H1 (cell line): ENCODE results near the gene C11orf42. TPM values are rescaled to one million over a fixed set of nuclear protein-coding genes. Genes with fewer than 3 reads are reported as not detected.

ENCODE experiments used
- CTCF ChIA-PET: fragments of 300-600 bp; sonication (Branson Sonifier 250); formaldehyde crosslinking; loops from one replicate; lab custom pipeline; 2021; ENCODE audit not compliant: partially characterized antibody; lab: Charles Lee
- POLR2A ChIA-PET: fragments of 300-600 bp; sonication (Branson Sonifier 250); formaldehyde crosslinking; loops from one replicate; lab custom pipeline; 2021; ENCODE audit warnings: inconsistent platforms; ENCODE audit not compliant: partially characterized antibody; lab: Charles Lee
- DNase-seq, 2 experiments: peaks; one replicate each; pipeline versions ENCODE4 v3.0.0 to v3.0.0-alpha.2; 2010 to 2022; ENCODE audit warnings: low spot score in 2 of 2, low read depth in 1 of 2, mixed read lengths in 1 of 2
- FAIRE-seq: peaks from 2 replicates; lab custom pipeline; 2011; peaks lifted over from hg19 to GRCh38; lab: Jason Lieb, UNC
- H2AFZ ChIP-seq: 2 replicates; pipeline ENCODE4 v1.8.1; 2012; ENCODE audit warnings: low read length, inconsistent platforms
- H2AK5ac ChIP-seq: 2 replicates; pipeline ENCODE4 v1.6.1; 2013; ENCODE audit warnings: low read depth, low read length
- H2BK120ac ChIP-seq: replicated peaks from 2 replicates; pipeline ENCODE3; 2013; ENCODE audit warnings: low read depth, low read length, inconsistent platforms
- H2BK12ac ChIP-seq: 2 replicates; pipeline ENCODE4 v1.6.1; 2013; ENCODE audit warnings: low read depth, low read length
- H2BK15ac ChIP-seq: 2 replicates; pipeline ENCODE4 v1.6.1; 2013; ENCODE audit warnings: low read length
- H2BK20ac ChIP-seq: 2 replicates; pipeline ENCODE4 v1.6.1; 2013; ENCODE audit warnings: low read length
- H2BK5ac ChIP-seq: 2 replicates; pipeline ENCODE4 v1.6.1; 2013; ENCODE audit warnings: low read depth, low read length
- H3K14ac ChIP-seq: 2 replicates; pipeline ENCODE4 v1.6.1; 2013; ENCODE audit warnings: inconsistent platforms; ENCODE audit not compliant: insufficient read length
- H3K18ac ChIP-seq: 2 replicates; pipeline ENCODE4 v1.6.1; 2013; ENCODE audit warnings: low read length; ENCODE audit errors: extremely low read depth
- H3K23ac ChIP-seq: 2 replicates; pipeline ENCODE4 v1.6.1; 2013; ENCODE audit warnings: inconsistent platforms; ENCODE audit not compliant: insufficient read length
- H3K23me2 ChIP-seq: 2 replicates; pipeline ENCODE4 v1.6.1; 2013; ENCODE audit warnings: low read depth, low read length
- H3K27ac ChIP-seq: 2 replicates; pipeline ENCODE4 v1.6.1; 2011; ENCODE audit warnings: low read depth, low read length, inconsistent platforms
- H3K27me3 ChIP-seq, 4 experiments: replicated peaks in 1 of 4; 1 replicate in 1 of 4; 2 replicates in 3 of 4; pipeline versions ENCODE4 v1.6.1 to v1.8.1; 2011 to 2013; ENCODE audit warnings: low read length in 3 of 4, mild to moderate bottlenecking in 3 of 4, inconsistent platforms in 2 of 4, mixed read lengths in 2 of 4, moderate library complexity in 1 of 4; ENCODE audit not compliant: control insufficient read depth in 3 of 4, insufficient read depth in 3 of 4; ENCODE audit errors: extremely low read depth in 1 of 4
- H3K36me3 ChIP-seq, 4 experiments: 2 replicates each; pipeline versions ENCODE4 v1.6.1 to v1.8.1; 2011 to 2013; ENCODE audit warnings: mild to moderate bottlenecking in 4 of 4, low read length in 3 of 4, moderate library complexity in 2 of 4, control low read depth in 1 of 4, inconsistent platforms in 1 of 4; ENCODE audit not compliant: insufficient read depth in 4 of 4, control insufficient read depth in 2 of 4
- H3K4ac ChIP-seq: replicated peaks from 2 replicates; pipeline ENCODE3; 2013; ENCODE audit warnings: low read length, low read depth, mixed read lengths, inconsistent platforms; ENCODE audit not compliant: insufficient read length
- H3K4me1 ChIP-seq, 4 experiments: replicated peaks in 1 of 4; 1 replicate in 1 of 4; 2 replicates in 3 of 4; pipeline versions ENCODE4 v1.6.1 to v1.8.1; 2011 to 2013; ENCODE audit warnings: low read length in 3 of 4, inconsistent platforms in 2 of 4, mixed read lengths in 1 of 4; ENCODE audit not compliant: insufficient read depth in 4 of 4, control insufficient read depth in 3 of 4
- H3K4me2 ChIP-seq, 2 experiments: 2 replicates each; pipeline versions ENCODE4 v1.6.1 to v1.8.1; 2011 to 2013; ENCODE audit warnings: low read depth in 2 of 2, low read length in 2 of 2, control low read depth in 1 of 2, inconsistent platforms in 1 of 2, mild to moderate bottlenecking in 1 of 2; ENCODE audit not compliant: insufficient read depth in 1 of 2
- H3K4me3 ChIP-seq, 4 experiments: fragments of 200-600, 300-600 bp in 1 of 4; sonication (generic), shearing (Covaris generic), sonication (Bioruptor Twin) in 1 of 4; 2 replicates each; pipeline versions ENCODE4 v1.5.1 to v1.8.1; 2011 to 2016; ENCODE audit warnings: low read length in 4 of 4, low read depth in 3 of 4, control low read depth in 2 of 4, inconsistent platforms in 2 of 4, mild to moderate bottlenecking in 2 of 4, mixed read lengths in 1 of 4, moderate library complexity in 1 of 4; ENCODE audit not compliant: insufficient read depth in 2 of 4; ENCODE audit errors: extremely low read depth in 1 of 4
- H3K56ac ChIP-seq: replicated peaks from 2 replicates; pipeline ENCODE3; 2013; ENCODE audit warnings: low read depth, mild to moderate bottlenecking, mixed read lengths, low read length, inconsistent platforms; ENCODE audit not compliant: insufficient read length
- H3K79me1 ChIP-seq: 2 replicates; pipeline ENCODE4 v1.6.1; 2013; ENCODE audit warnings: low read depth, low read length, control low read depth
- H3K79me2 ChIP-seq, 2 experiments: 2 replicates each; pipeline versions ENCODE4 v1.6.1 to v1.8.1; 2012 to 2013; ENCODE audit warnings: low read length in 2 of 2, mild to moderate bottlenecking in 2 of 2, inconsistent platforms in 1 of 2; ENCODE audit not compliant: insufficient read depth in 2 of 2, control insufficient read depth in 1 of 2
- H3K9ac ChIP-seq, 4 experiments: replicated peaks in 1 of 4; 1 replicate in 1 of 4; 2 replicates in 3 of 4; pipeline versions ENCODE4 v1.6.1 to v1.8.1; 2011 to 2013; ENCODE audit warnings: low read depth in 3 of 4, low read length in 3 of 4, control low read depth in 2 of 4, mild to moderate bottlenecking in 2 of 4, moderate library complexity in 2 of 4, inconsistent platforms in 1 of 4; ENCODE audit errors: extremely low read depth in 1 of 4
- H3K9me3 ChIP-seq, 2 experiments: 2 replicates each; pipeline versions ENCODE4 v1.6.1 to v1.8.1; 2012 to 2013; ENCODE audit warnings: mild to moderate bottlenecking in 2 of 2, moderate library complexity in 2 of 2, control low read depth in 1 of 2, inconsistent platforms in 1 of 2, low read depth in 1 of 2, low read length in 1 of 2, mixed read lengths in 1 of 2; ENCODE audit not compliant: insufficient read depth in 2 of 2
- H4K20me1 ChIP-seq, 2 experiments: replicated peaks in 1 of 2; 2 replicates each; pipeline versions ENCODE3 to v1.8.1; 2011 to 2013; ENCODE audit warnings: inconsistent platforms in 2 of 2, low read length in 2 of 2, mild to moderate bottlenecking in 1 of 2; ENCODE audit not compliant: insufficient read depth in 2 of 2, control insufficient read depth in 1 of 2
- H4K5ac ChIP-seq: 2 replicates; pipeline ENCODE4 v1.6.1; 2013; ENCODE audit warnings: low read length, low read depth, mixed read lengths, inconsistent platforms; ENCODE audit not compliant: insufficient read length
- H4K8ac ChIP-seq: 2 replicates; pipeline ENCODE4 v1.8.0; 2013; ENCODE audit warnings: mild to moderate bottlenecking, moderate library complexity, low read length, inconsistent platforms; ENCODE audit not compliant: insufficient read depth; ENCODE audit errors: extremely low read depth
- H4K91ac ChIP-seq: replicated peaks from 2 replicates; pipeline ENCODE3; 2013; ENCODE audit warnings: low read length, mixed read lengths, inconsistent platforms; ENCODE audit not compliant: insufficient read length
- CBX8 ChIP-seq: fragments of 300-800, 300-1000 bp; sonication (generic); IDR thresholded peaks from 2 replicates; pipeline ENCODE4 v1.7.1; 2016; ENCODE audit warnings: low read depth, low read length, borderline replicate concordance
- CHD2 ChIP-seq: IDR thresholded peaks from 2 replicates; pipeline ENCODE4 v1.6.1; 2012; ENCODE audit warnings: low read length, improper control_type of control experiment
- EP300 ChIP-seq, 2 experiments: IDR thresholded peaks; 1 replicate in 1 of 2; 2 replicates in 1 of 2; pipeline ENCODE4 v1.6.1; 2011 to 2012; ENCODE audit warnings: low read depth in 2 of 2, low read length in 2 of 2, mild to moderate bottlenecking in 2 of 2, borderline replicate concordance in 1 of 2, inconsistent platforms in 1 of 2, moderate library complexity in 1 of 2
- NRF1 ChIP-seq: IDR thresholded peaks from 2 replicates; pipeline ENCODE4 v1.6.1; 2011; ENCODE audit warnings: mild to moderate bottlenecking, low read depth, low read length, improper control_type of control experiment
- PHF8 ChIP-seq: fragments of 200-600 bp; sonication (generic); conservative IDR thresholded peaks from 2 replicates; pipeline ENCODE4 v1.7.1; 2012; ENCODE audit warnings: low read depth, mild to moderate bottlenecking, inconsistent platforms, low read length, moderate library complexity
- SAP30 ChIP-seq: fragments of 300-600 bp; sonication (generic); IDR thresholded peaks from 2 replicates; pipeline ENCODE4 v1.7.1; 2012; ENCODE audit warnings: low read length, moderate library complexity, mild to moderate bottlenecking, inconsistent platforms; ENCODE audit not compliant: insufficient read depth, insufficient replicate concordance
- SIN3A ChIP-seq, 2 experiments: IDR thresholded peaks in 1 of 2; conservative IDR thresholded peaks in 1 of 2; 2 replicates each; pipeline ENCODE4 v1.6.1; 2011 to 2012; ENCODE audit warnings: low read length in 2 of 2, improper control_type of control experiment in 1 of 2, low read depth in 1 of 2, mild to moderate bottlenecking in 1 of 2
- SP2 ChIP-seq: IDR thresholded peaks from 2 replicates; pipeline ENCODE4 v1.6.1; 2012; ENCODE audit warnings: mild to moderate bottlenecking, low read length, inconsistent platforms
- TBP ChIP-seq: IDR thresholded peaks from 2 replicates; pipeline ENCODE4 v1.6.1; 2011; ENCODE audit warnings: low read depth, low read length, improper control_type of control experiment
- WGBS, 2 experiments: shearing (Covaris generic) in 1 of 2; methylation state at CpG; one replicate each; pipeline versions ENCODE4 v1.1.6 to v1.1.7; 2013 to 2015; ENCODE audit warnings: low lambda C conversion rate in 2 of 2, mixed read lengths in 2 of 2, inconsistent platforms in 1 of 2, low coverage in 1 of 2, missing lambda C conversion rate in 1 of 2; ENCODE audit not compliant: insufficient replicate concordance in 2 of 2, insufficient coverage in 1 of 2, insufficient read length in 1 of 2; ENCODE audit errors: extremely low coverage in 1 of 2, missing lambda C conversion rate in 1 of 2; 5-methylcytosine and 5-hydroxymethylcytosine counted together
- polyA plus RNA-seq, 7 experiments: library from polyadenylated mRNA; depleted of rRNA in 3 of 7; stranded (reverse) in 5 of 7; unstranded in 2 of 7; fragments of >200 nt in 5 of 7; fragments of 200-250 nt in 2 of 7; gene quantifications; 1 replicate in 5 of 7; 2 replicates in 1 of 7; 4 replicates in 1 of 7; pipeline versions ENCODE4 v1.2.1 to v1.2.3, GENCODE V29; 2011 to 2013; ENCODE audit warnings: missing spikeins in 2 of 7, mixed read lengths in 2 of 7
- total RNA-seq: library from RNA; stranded (reverse); fragmentation: NEBNext Ultra II Directional; extraction: Animal tissue kit (Norgen Biotek cat#: 25700); gene quantifications from 2 replicates; pipeline ENCODE4 v1.2.1, GENCODE V29; 2021

C11orf42 gene
- total and polyA plus RNA-seq, 2 of the 8 experiments (the other 6 are each of a cell fraction or from before 2014, with no cell fraction given) = not detected

DNA sequence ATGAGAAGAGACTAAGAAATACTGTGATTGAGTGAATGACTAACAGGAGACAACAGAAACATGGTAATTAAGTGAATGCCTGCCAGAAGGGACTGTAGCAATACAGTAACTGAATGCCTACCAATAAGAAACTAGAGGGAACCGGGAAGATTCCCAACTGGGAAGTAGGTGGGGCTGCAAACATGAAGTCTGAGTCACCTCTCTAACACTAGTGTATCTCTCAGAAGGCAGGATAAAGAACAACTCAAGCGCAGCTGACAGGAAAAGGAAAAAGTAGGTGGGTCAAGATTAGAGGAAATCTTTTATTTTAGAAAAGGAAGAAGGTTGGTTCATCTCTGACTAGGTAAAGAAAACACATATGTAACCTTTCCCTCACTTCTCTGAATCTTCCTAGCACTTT lies 14.0 kb downstream of the C11orf42 start:
- no peak overlapping the region for H4K5ac ChIP-seq
- POLR2A ChIA-PET = no interaction called here
- H3K4me1 ChIP-seq = no peaks in the 10 kb centered on the region
- no peak overlapping the region for H3K9ac ChIP-seq
- H2BK15ac ChIP-seq = no peak overlapping the region
- no peak overlapping the region for H2AK5ac ChIP-seq
- H3K9me3 ChIP-seq = no peaks in the 10 kb centered on the region
- H3K14ac ChIP-seq = no peak overlapping the region
- 87% methylated on average over 2 of the region's 2 CpGs; no CpG with 5 or more reads in 1 of the 2 experiments for WGBS, 2 experiments
- no peak overlapping the region for H3K23ac ChIP-seq
- no peaks in the 10 kb centered on the region for H3K79me2 ChIP-seq
- FAIRE-seq (no peak), DNase-seq (no peak)
- no peak overlapping the region for H3K4me2 ChIP-seq
- H3K27ac ChIP-seq = no peak overlapping the region
- no peak overlapping the region for H2BK120ac ChIP-seq
- H3K27me3 ChIP-seq = no peaks in the 10 kb centered on the region
- no peak overlapping the region for H4K8ac ChIP-seq
- no peak overlapping the region for H4K91ac ChIP-seq
- no peak overlapping the region for H3K4me3 ChIP-seq
- no peak overlapping the region for H2BK5ac ChIP-seq
- H3K56ac ChIP-seq = no peak overlapping the region
- H2AFZ ChIP-seq = no peak overlapping the region
- CTCF ChIA-PET = interaction anchor here (0.5 to 1.3 kb wide), 3 partner anchors 9 to 97 kb away, joined by 3 to 5 read pairs (median 4); no protein-coding TSS in a partner anchor
- no peak overlapping the region for H2BK20ac ChIP-seq
- peaks cover 2 to 6% of the 10 kb centered on the region in 2 experiments for H4K20me1 ChIP-seq
- TF ChIP-seq SP2 (no peak), SIN3A (conservative IDR thresholded peaks at IDR 0.05 in 1 of 2, IDR thresholded peaks at IDR 0.05 in 1 of 2; ENCODE audit: low read depth in 1 of 2, low read length in 2 of 2) (no peak), TBP (no peak), CBX8 (no peak), SAP30 (no peak), PHF8 (no peak), NRF1 (no peak), EP300 (IDR thresholded peaks at IDR 0.05; ENCODE audit: borderline replicate concordance in 1 of 2, low read depth in 2 of 2, low read length in 2 of 2) (no peak), CHD2 (no peak)
- H3K4ac ChIP-seq = no peak overlapping the region
- no peaks in the 10 kb centered on the region; the same call in 1 of the 2 replicates for H3K23me2 ChIP-seq
- H3K79me1 ChIP-seq = no peaks in the 10 kb centered on the region
- no peak overlapping the region for H3K18ac ChIP-seq
- peaks cover 2 to 28% (median 22%) of the 10 kb centered on the region in 4 experiments; a peak in 6 of 8 replicates for H3K36me3 ChIP-seq
- no peak overlapping the region for H2BK12ac ChIP-seq
